Esophagus muscularis mucosa (tissue), 4 donors: Measurements from ENCODE around the gene ANGPTL1. TPM values are rescaled to one million over a fixed set of nuclear protein-coding genes. Genes with fewer than 3 reads are reported as not detected.

Source experiments
- DNase-seq: peaks from one replicate; pipeline ENCODE4 v3.0.0-alpha.2; 2017; ENCODE audit errors: extremely low spot score
- H3K27ac ChIP-seq, 4 donors: fragments of 200-600 bp; sonication (generic); replicated peaks in 1 of 4; 1 replicate in 3 of 4; 2 replicates in 1 of 4; pipeline ENCODE4 v1.5.1; 2016 to 2019; ENCODE audit warnings: mild to moderate bottlenecking in 1 of 4
- H3K27me3 ChIP-seq, 4 donors: fragments of 200-600 bp; sonication (generic); one replicate each; pipeline versions ENCODE4 v1.5.1 to v1.6.0; 2016 to 2019
- H3K36me3 ChIP-seq, 4 donors: fragments of 200-600 bp; sonication (generic); one replicate each; pipeline ENCODE4 v1.5.1; 2016 to 2019
- H3K4me1 ChIP-seq, 4 donors: fragments of 200-600 bp; sonication (generic); one replicate each; pipeline ENCODE4 v1.5.1; 2016 to 2019
- H3K4me3 ChIP-seq, 4 donors: fragments of 200-600 bp; sonication (generic); 1 replicate in 2 of 4; 2 replicates in 2 of 4; pipeline ENCODE4 v1.5.1; 2016 to 2019; ENCODE audit warnings: mild to moderate bottlenecking in 4 of 4, moderate library complexity in 1 of 4
- H3K9me3 ChIP-seq, 4 donors: fragments of 200-600 bp; sonication (generic); 1 replicate in 3 of 4; 2 replicates in 1 of 4; pipeline ENCODE4 v1.5.1; 2016 to 2019
- EP300 ChIP-seq: sonication (generic); formaldehyde crosslinking; IDR thresholded peaks from one replicate; pipeline ENCODE4 v1.6.1; 2017; ENCODE audit warnings: antibody characterized with exemption
- POLR2A ChIP-seq: fragments of 450-650 bp; IDR thresholded peaks from one replicate; pipeline ENCODE4 v1.6.1; 2017; ENCODE audit warnings: antibody characterized with exemption, moderate library complexity, mild to moderate bottlenecking, low read depth
- POLR2AphosphoS5 ChIP-seq, 2 donors: sonication (generic); formaldehyde crosslinking; IDR thresholded peaks; one replicate each; pipeline ENCODE4 v1.6.1; 2017; ENCODE audit warnings: antibody characterized with exemption in 2 of 2
- WGBS: methylation state at CpG from one replicate; pipeline ENCODE4 v1.1.5; 2018; 5-methylcytosine and 5-hydroxymethylcytosine counted together
- intact Hi-C: fragments of 100-400 bp; cut with DNase I; formaldehyde crosslinking; loops from one replicate; pipeline ENCODE4 v1.15.1; 2023
- total RNA-seq, 4 donors: library from RNA; depleted of rRNA; stranded (reverse); fragments of >200 nt; gene quantifications; one replicate each; pipeline versions ENCODE4 v1.1.0 to v1.2.1, GENCODE V29; 2016
- TF ChIP-seq, protein P1 (sequence below), 3 experiments: fragments of 200-600 bp in 2 of 3; fragments of 450-650 bp in 1 of 3; sonication (generic) in 2 of 3; IDR thresholded peaks; one replicate each; pipeline ENCODE4 v1.5.1; 2017 to 2019; ENCODE audit warnings: antibody characterized with exemption in 3 of 3, mild to moderate bottlenecking in 2 of 3, moderate library complexity in 1 of 3

ANGPTL1 gene
- total RNA-seq, 4 donors from 2014 or later = 149 to 206 (median 172) TPM

DNA sequence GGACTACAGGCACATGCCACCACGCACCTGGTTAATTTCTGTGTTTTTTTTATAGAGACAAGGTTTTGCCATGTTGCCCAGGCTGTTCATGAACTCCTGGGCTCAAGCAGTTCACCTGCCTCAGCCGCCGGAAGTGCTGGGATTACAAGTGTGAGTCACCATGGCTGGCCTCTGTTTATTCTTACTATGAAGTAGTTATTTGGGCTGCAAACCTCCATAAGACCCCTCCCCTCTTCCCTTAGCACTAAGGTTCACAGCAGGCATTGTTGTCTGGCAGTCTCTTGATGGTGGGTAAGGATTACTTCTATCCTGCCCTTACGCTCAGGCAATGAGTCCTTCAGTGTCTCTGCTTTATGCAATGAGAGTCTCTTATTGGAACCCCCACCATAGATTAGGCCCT lies 51.8 kb downstream of the ANGPTL1 start:
- 95% methylated on average over 4 of the region's 4 CpGs for WGBS
- Histone ChIP-seq H3K36me3 (no peaks in the 10 kb centered on the region), H3K9me3 (no peaks in the 10 kb centered on the region), H3K27me3 (no peaks in the 10 kb centered on the region), H3K4me3 (no peak overlapping the region), H3K27ac (no peak overlapping the region), H3K4me1 (peaks cover 0 to 9% (median 9%) of the 10 kb centered on the region in 4 donors)
- TF ChIP-seq POLR2A (no peak), EP300 (no peak), POLR2AphosphoS5 (IDR thresholded peaks at IDR 0.05) (no peak)
- TF ChIP-seq, protein P1, sequence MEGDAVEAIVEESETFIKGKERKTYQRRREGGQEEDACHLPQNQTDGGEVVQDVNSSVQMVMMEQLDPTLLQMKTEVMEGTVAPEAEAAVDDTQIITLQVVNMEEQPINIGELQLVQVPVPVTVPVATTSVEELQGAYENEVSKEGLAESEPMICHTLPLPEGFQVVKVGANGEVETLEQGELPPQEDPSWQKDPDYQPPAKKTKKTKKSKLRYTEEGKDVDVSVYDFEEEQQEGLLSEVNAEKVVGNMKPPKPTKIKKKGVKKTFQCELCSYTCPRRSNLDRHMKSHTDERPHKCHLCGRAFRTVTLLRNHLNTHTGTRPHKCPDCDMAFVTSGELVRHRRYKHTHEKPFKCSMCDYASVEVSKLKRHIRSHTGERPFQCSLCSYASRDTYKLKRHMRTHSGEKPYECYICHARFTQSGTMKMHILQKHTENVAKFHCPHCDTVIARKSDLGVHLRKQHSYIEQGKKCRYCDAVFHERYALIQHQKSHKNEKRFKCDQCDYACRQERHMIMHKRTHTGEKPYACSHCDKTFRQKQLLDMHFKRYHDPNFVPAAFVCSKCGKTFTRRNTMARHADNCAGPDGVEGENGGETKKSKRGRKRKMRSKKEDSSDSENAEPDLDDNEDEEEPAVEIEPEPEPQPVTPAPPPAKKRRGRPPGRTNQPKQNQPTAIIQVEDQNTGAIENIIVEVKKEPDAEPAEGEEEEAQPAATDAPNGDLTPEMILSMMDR (IDR thresholded peaks at IDR 0.05) = no peak
- DNase-seq = no peak
- intact Hi-C loops = no loop called here

DNA sequence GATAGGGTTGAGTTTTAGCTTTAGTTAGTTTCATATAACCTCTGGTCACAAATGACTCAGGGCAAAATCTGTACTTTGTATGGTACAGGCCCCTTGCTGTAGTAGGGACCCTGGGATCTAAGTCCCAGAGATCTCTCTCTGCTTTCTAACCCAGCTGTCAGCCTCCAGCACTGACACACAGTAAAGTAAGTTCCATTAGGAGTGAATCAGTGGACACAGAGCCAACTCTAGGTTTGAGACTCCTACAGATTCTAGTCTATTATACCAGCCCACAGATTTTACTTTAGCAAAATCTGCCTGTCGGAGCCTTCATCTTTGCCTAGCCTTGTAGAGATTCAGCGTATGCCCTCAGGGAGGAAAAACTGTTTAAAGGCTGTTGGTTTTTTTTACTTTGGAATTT lies 52.5 kb downstream of the ANGPTL1 start:
- no peaks in the 10 kb centered on the region for H3K27me3 ChIP-seq
- 92% methylated on average over 2 of the region's 2 CpGs for WGBS
- no peak overlapping the region for H3K27ac ChIP-seq
- intact Hi-C loops = no loop called here
- DNase-seq = no peak
- no peaks in the 10 kb centered on the region for H3K9me3 ChIP-seq
- H3K36me3 ChIP-seq = no peaks in the 10 kb centered on the region
- TF ChIP-seq, protein P1 (IDR thresholded peaks at IDR 0.05) = no peak
- TF ChIP-seq POLR2AphosphoS5 (IDR thresholded peaks at IDR 0.05) (no peak), EP300 (no peak), POLR2A (no peak)
- H3K4me3 ChIP-seq = no peak overlapping the region
- H3K4me1 ChIP-seq = peaks cover 0 to 13% (median 10%) of the 10 kb centered on the region in 4 donors

DNA sequence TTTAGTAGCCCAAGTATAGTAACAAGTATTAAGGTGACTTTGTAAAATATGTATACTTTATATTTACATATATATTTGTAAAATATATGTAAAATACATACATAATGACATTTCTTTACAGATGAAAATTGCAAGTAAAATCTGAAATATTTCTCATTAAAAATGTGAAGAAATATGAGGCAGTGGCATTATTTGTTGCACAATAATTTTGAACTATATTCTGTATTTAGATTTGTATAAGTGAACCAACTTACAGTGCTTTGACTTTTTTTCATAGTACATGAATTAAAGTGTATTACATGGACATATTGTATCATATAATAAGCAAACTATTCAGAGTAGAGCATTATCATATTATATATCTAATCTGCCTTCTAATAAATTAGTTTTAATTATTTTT lies 60.3 kb downstream of the ANGPTL1 start:
- peaks cover 0 to 13% (median 2%) of the 10 kb centered on the region in 4 donors for H3K4me1 ChIP-seq
- DNase-seq = no peak
- H3K4me3 ChIP-seq = no peak overlapping the region
- intact Hi-C loops = no loop called here
- no peaks in the 10 kb centered on the region for H3K27me3 ChIP-seq
- peaks cover 0 to 7% (median 5%) of the 10 kb centered on the region in 4 donors for H3K36me3 ChIP-seq
- no peaks in the 10 kb centered on the region for H3K9me3 ChIP-seq
- H3K27ac ChIP-seq = no peak overlapping the region
- no peak for TF ChIP-seq EP300
- TF ChIP-seq, protein P1 (IDR thresholded peaks at IDR 0.05) = no peak
- no peak for TF ChIP-seq POLR2AphosphoS5 (IDR thresholded peaks at IDR 0.05)
- no peak for TF ChIP-seq POLR2A

DNA sequence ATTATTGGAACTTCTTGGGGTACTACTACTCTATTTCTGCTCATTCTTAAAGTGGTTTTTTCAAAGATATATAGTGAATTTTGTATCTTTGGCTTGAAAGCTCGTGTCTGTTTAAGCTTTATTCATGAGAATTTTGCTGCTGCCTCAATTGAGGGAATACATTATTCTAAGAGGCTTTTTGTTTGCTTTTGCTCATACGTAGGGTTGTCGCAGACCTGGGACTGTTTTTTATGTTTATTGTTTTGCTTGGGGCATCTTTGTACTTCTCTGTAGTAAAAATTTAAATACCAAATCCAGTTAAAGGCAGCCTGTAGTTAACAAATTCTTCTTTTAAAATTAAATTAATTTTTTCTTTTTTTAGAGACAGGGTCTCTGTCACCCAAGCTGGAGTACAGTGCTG lies 62.3 kb downstream of the ANGPTL1 start:
- WGBS = 93% methylated on average over 3 of the region's 3 CpGs
- Histone ChIP-seq H3K36me3 (peaks cover 0 to 7% (median 5%) of the 10 kb centered on the region in 4 donors), H3K4me1 (peaks cover 0 to 9% (median 0%) of the 10 kb centered on the region in 4 donors), H3K27ac (no peak overlapping the region), H3K9me3 (no peaks in the 10 kb centered on the region), H3K4me3 (no peak overlapping the region), H3K27me3 (no peaks in the 10 kb centered on the region)
- TF ChIP-seq, protein P1 (IDR thresholded peaks at IDR 0.05) = no peak
- no peak for DNase-seq
- intact Hi-C loops = no loop called here

DNA sequence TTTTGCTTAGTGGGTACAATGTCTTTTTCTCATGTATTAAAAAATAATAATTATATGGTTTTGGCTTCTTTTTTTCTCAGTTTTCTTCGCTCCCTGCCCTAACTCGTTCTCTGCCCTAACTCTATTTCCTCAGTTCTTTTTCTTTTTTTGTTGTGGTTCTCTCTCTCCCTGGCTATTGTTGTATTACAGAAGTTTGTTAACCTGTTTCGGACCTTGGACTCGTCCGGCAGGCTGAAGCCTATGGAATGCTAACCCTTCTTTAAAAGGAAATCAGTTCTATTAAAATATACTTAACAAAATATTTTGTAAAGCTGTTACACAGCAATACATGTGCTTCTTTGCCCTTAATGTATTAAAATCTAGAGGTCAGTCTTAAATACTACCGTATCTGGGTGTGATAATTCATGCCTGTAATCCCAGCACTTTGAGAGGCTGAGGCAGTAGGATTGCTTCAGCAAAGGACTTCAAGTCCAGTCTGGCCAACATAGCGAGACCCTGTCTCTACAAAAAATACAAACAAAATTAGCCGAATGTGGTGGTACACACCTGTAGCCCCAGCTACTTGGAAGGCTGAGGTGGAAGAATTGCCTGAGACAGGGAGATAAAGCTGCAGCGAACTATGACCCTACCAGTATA lies 64.1 kb downstream of the ANGPTL1 start:
- H3K4me3 ChIP-seq = no peak overlapping the region
- peaks cover 0 to 7% (median 5%) of the 10 kb centered on the region in 4 donors for H3K36me3 ChIP-seq
- TF ChIP-seq POLR2A = no peak
- no peak for TF ChIP-seq EP300
- no peak for TF ChIP-seq POLR2AphosphoS5 (IDR thresholded peaks at IDR 0.05)
- TF ChIP-seq, protein P1 (IDR thresholded peaks at IDR 0.05) = no peak
- no peaks in the 10 kb centered on the region for H3K4me1 ChIP-seq
- DNase-seq = no peak
- no peaks in the 10 kb centered on the region for H3K27me3 ChIP-seq
- H3K27ac ChIP-seq = no peak overlapping the region
- 93% methylated on average over 9 of the region's 9 CpGs for WGBS
- intact Hi-C loops = no loop called here
- no peaks in the 10 kb centered on the region for H3K9me3 ChIP-seq
